A549 (cell line): ENCODE measurements around the gene GRHL1.

ENCODE experiments used
- HDAC2 ChIP-seq: fragments of 200-600 bp; sonication (generic); IDR thresholded peaks from 2 replicates; pipeline ENCODE4 v1.6.1; 2016
- RCOR1 ChIP-seq: fragments of 150-350 bp; IDR thresholded peaks from 2 replicates; pipeline ENCODE4 v1.6.1; 2014; ENCODE audit warnings: antibody characterized with exemption, low read length, low read depth
- TF ChIP-seq, protein P1 (sequence below): fragments of >200 bp; sonication (Bioruptor Twin); formaldehyde crosslinking; IDR thresholded peaks from 3 replicates; pipeline ENCODE4 v1.5.1; 2016
- TF ChIP-seq, protein P2 (sequence below): IDR thresholded peaks from 2 replicates; pipeline ENCODE4 v1.6.1; 2012

DNA sequence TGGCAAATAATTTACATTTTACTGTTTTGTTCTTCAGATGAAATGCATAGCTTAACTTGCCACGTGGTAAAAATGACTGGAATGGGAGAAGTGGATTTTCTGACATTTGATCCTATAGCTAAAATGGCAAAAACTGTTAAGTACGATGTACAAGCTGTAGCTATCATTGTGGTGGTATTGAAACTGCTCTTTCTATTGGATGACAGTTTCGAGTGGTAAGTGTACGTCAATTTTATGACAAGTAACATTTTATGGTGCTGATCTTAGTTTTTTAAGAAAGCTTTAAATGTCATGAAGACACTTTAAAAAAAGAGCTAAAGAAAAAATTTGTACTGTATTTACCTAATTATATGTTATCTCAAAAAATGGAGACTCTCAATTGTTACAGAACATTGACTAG is 40.8 kb upstream of the GRHL1 start:
- TF ChIP-seq, protein P1, sequence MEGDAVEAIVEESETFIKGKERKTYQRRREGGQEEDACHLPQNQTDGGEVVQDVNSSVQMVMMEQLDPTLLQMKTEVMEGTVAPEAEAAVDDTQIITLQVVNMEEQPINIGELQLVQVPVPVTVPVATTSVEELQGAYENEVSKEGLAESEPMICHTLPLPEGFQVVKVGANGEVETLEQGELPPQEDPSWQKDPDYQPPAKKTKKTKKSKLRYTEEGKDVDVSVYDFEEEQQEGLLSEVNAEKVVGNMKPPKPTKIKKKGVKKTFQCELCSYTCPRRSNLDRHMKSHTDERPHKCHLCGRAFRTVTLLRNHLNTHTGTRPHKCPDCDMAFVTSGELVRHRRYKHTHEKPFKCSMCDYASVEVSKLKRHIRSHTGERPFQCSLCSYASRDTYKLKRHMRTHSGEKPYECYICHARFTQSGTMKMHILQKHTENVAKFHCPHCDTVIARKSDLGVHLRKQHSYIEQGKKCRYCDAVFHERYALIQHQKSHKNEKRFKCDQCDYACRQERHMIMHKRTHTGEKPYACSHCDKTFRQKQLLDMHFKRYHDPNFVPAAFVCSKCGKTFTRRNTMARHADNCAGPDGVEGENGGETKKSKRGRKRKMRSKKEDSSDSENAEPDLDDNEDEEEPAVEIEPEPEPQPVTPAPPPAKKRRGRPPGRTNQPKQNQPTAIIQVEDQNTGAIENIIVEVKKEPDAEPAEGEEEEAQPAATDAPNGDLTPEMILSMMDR: no peak
- TF ChIP-seq, protein P2, sequence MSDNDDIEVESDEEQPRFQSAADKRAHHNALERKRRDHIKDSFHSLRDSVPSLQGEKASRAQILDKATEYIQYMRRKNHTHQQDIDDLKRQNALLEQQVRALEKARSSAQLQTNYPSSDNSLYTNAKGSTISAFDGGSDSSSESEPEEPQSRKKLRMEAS: no peak
- TF ChIP-seq HDAC2 (no peak), RCOR1 (no peak)
